ENCODE data around the gene SPTLC2. TPM values are rescaled to one million over a fixed set of nuclear protein-coding genes. Genes with fewer than 3 reads are reported as not detected.

The SPTLC2 gene
- total RNA-seq, 1 donor from 2014 or later = 31.9 TPM

- FAIRE-seq (no peak), DNase-seq (ENCODE audit: low read depth) (no peak)
- no peak overlapping the region for H3K4me3 ChIP-seq (ENCODE audit: low read depth, low read length)
- no peaks in the 10 kb centered on the region for H3K27me3 ChIP-seq (ENCODE audit: control insufficient read depth, insufficient read depth, low read length)
- H3K36me3 ChIP-seq (ENCODE audit: control insufficient read depth, insufficient read depth, low read length) = no peaks in the 10 kb centered on the region
- TF ChIP-seq CTCF (IDR thresholded peaks at IDR 0.05; ENCODE audit: insufficient read depth, low read length, severe bottlenecking) = no peak
These were observed 37.6 kb upstream of the SPTLC2 start for GRCh38 chr14:77654001-77654441.

- DNase-seq (ENCODE audit: low read depth) (no peak), FAIRE-seq (no peak)
- no peak for TF ChIP-seq CTCF (IDR thresholded peaks at IDR 0.05; ENCODE audit: insufficient read depth, low read length, severe bottlenecking)
- Histone ChIP-seq H3K36me3 (ENCODE audit: control insufficient read depth, insufficient read depth, low read length) (no peaks in the 10 kb centered on the region), H3K4me3 (ENCODE audit: low read depth, low read length) (no peak overlapping the region), H3K27me3 (ENCODE audit: control insufficient read depth, insufficient read depth, low read length) (no peaks in the 10 kb centered on the region)
These were observed 32.9 kb upstream of the SPTLC2 start for GRCh38 chr14:77649326-77649725.

GRCh38 chr14:77648520-77649200 lies 32.2 kb upstream of the SPTLC2 start:
- no peaks in the 10 kb centered on the region for H3K36me3 ChIP-seq (ENCODE audit: control insufficient read depth, insufficient read depth, low read length)
- H3K4me3 ChIP-seq (ENCODE audit: low read depth, low read length) = no peak overlapping the region
- no peaks in the 10 kb centered on the region for H3K27me3 ChIP-seq (ENCODE audit: control insufficient read depth, insufficient read depth, low read length)
- FAIRE-seq (no peak), DNase-seq (ENCODE audit: low read depth) (no peak)
- TF ChIP-seq CTCF (IDR thresholded peaks at IDR 0.05; ENCODE audit: insufficient read depth, low read length, severe bottlenecking) = no peak

GRCh38 chr14:77647853-77648252 lies 31.4 kb upstream of the SPTLC2 start:
- H3K4me3 ChIP-seq (ENCODE audit: low read depth, low read length) = no peak overlapping the region
- H3K36me3 ChIP-seq (ENCODE audit: control insufficient read depth, insufficient read depth, low read length) = no peaks in the 10 kb centered on the region
- FAIRE-seq (no peak), DNase-seq (ENCODE audit: low read depth) (no peak)
- no peak for TF ChIP-seq CTCF (IDR thresholded peaks at IDR 0.05; ENCODE audit: insufficient read depth, low read length, severe bottlenecking)
- no peaks in the 10 kb centered on the region for H3K27me3 ChIP-seq (ENCODE audit: control insufficient read depth, insufficient read depth, low read length)

GRCh38 chr14:77646907-77647306 lies 30.5 kb upstream of the SPTLC2 start:
- Histone ChIP-seq H3K27me3 (ENCODE audit: control insufficient read depth, insufficient read depth, low read length) (no peaks in the 10 kb centered on the region), H3K36me3 (ENCODE audit: control insufficient read depth, insufficient read depth, low read length) (no peaks in the 10 kb centered on the region), H3K4me3 (ENCODE audit: low read depth, low read length) (no peak overlapping the region)
- TF ChIP-seq CTCF (IDR thresholded peaks at IDR 0.05; ENCODE audit: insufficient read depth, low read length, severe bottlenecking) = no peak
- DNase-seq (ENCODE audit: low read depth) = no peak
- FAIRE-seq = no peak
